GM19023 (cell line): Measurements from ENCODE around the gene MCOLN2.
"Not testable (repeated sequence)": the region's sequence is repeated elsewhere in the genome, so short reads cannot be mapped to it uniquely, and the experiment has no call there.

Experiments used
- ATAC-seq: cut with Tn5 transposase; IDR thresholded peaks from one replicate; pipeline ENCODE4 v1.9.1; 2021; ENCODE audit warnings: mild to moderate bottlenecking, moderate library complexity; ENCODE audit not compliant: unreplicated experiment

Gene MCOLN2

DNA sequence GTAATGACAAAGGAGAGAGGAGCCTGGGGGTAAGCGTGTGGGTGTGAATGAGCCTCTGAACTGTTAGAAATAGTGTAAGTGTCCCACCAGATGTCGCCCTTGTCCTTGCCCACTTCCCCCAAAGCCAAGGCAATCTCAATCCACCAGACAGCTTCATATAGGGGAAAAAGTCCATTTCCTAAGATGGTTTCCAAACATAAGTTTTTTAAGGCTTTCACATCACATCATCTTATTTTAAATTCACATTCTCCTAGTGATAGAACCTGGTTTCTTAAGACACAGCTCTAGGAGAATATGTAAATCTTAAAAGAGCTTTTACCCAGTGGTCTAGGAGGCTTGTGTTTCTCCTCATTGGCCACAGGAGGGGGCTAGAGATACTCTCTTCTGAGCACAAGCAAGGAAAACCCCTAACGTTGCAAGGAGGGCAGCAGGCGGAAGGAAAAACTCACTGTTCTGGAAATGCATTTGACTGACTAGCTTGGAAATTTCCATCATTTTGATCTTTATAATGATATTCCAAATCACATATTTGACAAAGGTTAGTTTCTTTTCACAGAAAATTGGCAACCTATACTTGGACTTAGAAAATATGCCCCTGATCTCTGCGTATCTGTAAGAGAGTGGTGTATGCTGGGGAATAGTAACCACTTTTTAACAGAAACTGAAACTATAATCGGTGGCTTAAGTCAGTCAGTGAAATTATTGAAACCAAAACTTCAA lies 52.0 kb downstream of the MCOLN2 start:
- peak; percentile 89 for ATAC-seq

- no peak for ATAC-seq
Observed at GRCh38 chr1:84941843-84942242, 55.1 kb downstream of the MCOLN2 start.

DNA sequence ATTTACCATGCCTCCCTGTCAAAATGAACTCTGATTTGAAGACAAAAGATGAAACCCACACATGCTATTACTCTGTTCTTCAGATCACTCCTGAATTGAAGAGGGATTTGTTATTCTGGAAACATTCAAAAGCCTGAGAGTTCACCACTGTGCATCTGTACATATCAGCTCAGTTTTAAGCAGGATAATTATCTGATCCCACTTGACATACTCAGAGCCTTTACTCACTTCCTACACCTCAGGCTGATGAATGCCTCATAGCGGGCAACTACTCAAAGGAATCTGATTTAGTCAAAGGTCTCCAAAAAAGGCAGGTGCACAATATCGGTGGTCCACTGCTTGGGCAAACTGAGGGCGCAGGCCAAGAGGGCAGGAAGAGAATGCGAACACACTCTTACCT lies 56.4 kb downstream of the MCOLN2 start:
- no peak for ATAC-seq

GRCh38 chr1:84939761-84940160 lies 57.2 kb downstream of the MCOLN2 start:
- ATAC-seq: no peak

DNA sequence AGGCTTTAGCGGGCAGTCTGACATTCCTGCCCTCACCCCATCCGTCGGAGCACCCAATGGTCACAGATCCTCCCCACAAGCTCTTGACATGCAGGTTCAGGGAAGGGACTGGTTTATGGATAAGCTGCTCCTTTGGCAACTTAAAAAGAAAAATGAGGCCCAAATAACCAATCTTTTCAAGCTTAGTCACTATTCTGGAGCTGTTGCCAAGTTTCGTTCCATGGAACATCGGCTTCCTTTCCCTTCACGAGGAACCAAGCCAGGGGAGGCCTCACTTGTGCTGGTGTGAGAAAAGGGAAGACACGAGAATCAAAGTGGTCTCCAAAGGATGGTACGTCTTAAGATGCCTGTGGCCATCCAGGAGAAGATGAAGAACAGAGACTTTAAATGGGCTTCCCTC lies 57.8 kb downstream of the MCOLN2 start:
- no peak for ATAC-seq

- ATAC-seq: peak; percentile 66
Observed at GRCh38 chr1:84936116-84936810, 60.6 kb downstream of the MCOLN2 start.

DNA sequence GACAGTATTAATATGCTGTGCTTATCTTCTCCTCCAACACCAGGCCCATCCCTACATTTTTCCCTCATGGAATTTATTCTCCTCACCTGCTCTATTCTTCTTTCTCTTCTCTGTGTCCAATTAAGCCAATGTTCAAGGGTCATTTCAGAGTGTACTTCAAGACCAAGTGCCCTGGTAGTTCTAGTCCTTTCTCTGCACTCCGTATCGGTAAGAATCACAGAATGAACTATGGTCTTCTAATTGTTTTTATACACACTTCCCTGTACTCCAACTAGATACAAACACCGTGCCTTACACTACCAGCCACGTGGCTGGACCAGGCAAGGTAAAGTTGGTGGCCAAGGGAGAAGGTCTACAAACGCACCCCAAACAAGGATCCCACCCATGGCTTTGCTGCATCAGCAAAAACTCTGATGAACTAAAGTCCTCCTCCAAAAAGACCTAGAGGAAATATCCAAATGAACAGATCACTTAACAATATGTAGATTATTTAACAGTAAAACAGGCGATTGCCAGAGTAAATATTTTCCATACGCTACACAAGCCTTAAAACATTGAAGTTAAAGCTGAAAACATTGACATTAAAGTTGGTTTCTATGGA lies 63.8 kb downstream of the MCOLN2 start:
- no peak for ATAC-seq

DNA sequence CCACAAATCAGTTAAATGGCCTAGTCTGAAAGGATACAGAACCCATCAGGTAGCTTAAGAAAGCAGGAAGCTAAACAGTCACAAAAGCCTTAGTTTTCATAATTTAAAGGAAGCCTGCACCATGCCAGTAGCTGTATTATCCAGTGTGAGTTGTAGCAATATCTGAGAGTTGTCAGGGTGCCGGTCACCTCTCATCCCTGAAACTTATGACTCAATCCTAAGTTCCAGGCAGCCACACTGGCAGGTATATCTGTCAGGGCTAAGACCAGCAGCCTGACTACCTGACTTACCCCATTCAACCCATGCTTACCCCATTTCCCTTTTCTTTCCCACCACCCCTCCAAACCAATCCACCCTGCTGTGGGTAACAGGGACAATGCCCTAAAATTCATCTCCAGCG lies 66.1 kb downstream of the MCOLN2 start:
- no peak for ATAC-seq

- no peak for ATAC-seq
Observed at GRCh38 chr1:84930329-84930728, 66.6 kb downstream of the MCOLN2 start.

DNA sequence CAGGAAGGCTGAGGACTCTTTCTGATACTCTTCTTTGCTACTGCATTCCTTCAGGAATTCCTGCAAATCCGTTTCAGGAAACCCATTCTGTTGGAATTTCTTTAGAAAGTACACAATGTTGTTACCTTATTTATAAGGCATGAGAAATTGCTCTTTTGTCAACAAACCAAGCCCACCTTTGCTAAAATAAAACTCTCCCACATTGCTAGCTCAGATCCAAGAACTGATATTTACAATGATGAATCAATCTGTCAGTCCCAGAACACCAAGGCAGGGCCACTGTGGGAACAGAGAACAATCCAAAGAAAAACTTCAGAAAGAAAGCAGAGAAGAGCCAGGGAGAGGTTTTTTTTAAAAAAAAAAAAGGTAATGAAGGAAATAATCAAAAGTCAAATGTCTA lies 67.3 kb downstream of the MCOLN2 start:
- ATAC-seq: no peak

DNA sequence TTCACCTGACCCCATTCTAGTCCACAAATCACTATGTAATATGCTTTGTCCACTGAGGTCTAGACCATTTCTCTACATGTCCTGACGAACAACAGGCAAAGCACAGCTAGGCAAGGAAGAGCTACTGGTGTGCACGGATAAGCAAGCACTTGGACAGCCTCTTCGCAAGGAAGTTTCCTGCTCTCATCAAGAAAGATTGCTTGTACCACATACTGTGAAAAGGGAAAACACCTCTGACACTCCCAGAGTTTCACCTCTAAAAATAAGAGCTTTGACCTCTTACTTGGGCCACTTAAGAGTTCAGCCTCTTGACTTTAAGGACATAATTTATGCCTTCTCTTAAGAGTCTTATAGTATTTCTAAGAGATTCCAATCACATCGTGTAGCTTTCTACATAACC lies 67.9 kb downstream of the MCOLN2 start:
- no peak for ATAC-seq

GRCh38 chr1:84923317-84923716 lies 73.6 kb downstream of the MCOLN2 start:
- ATAC-seq: no peak

DNA sequence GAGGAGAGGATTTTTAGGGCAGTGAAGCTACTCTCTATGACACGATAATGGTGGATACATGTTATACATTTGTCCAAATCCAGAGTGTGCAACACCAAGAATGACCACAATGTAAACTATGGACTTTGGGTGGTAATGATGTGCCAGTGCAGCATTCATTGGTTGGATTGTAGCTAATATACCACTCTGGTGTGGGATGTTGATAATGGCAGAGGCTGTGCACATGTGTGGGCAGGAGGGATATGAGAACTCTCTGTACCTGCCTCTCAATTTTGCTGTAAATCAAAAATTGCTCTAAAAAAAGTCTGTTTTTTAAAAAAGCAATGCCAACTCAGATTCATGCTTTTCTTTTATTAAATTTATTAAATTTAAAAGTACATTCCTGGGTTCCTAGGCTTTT lies 76.8 kb downstream of the MCOLN2 start:
- ATAC-seq: no peak

- no peak for ATAC-seq
Observed at GRCh38 chr1:84919461-84919970, 77.4 kb downstream of the MCOLN2 start.

GRCh38 chr1:84918726-84919336 lies 78.1 kb downstream of the MCOLN2 start:
- ATAC-seq: no peak

DNA sequence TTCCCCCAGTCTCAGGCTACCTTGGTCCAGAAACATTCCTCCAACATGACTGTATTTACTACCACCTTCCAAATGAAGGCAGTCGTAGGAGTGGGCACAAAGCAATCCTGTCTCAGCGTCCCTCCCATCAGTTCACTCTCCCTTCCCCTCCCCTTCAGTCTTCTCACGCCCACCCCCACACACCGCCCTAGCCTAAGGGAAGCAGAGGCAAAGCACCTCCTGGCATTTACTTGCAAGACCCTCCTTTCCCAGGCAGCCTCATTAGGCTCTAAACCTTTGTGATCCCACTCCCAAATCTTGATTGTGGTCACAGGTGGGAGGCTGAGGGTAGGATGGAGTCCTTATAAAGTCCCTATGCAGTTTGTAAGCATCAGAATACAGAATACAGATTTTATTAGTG lies 80.0 kb downstream of the MCOLN2 start:
- ATAC-seq: no peak

GRCh38 chr1:84913555-84913892 lies 83.4 kb downstream of the MCOLN2 start:
- no peak for ATAC-seq

GRCh38 chr1:84912726-84913554 lies 84.0 kb downstream of the MCOLN2 start:
- ATAC-seq: no peak

DNA sequence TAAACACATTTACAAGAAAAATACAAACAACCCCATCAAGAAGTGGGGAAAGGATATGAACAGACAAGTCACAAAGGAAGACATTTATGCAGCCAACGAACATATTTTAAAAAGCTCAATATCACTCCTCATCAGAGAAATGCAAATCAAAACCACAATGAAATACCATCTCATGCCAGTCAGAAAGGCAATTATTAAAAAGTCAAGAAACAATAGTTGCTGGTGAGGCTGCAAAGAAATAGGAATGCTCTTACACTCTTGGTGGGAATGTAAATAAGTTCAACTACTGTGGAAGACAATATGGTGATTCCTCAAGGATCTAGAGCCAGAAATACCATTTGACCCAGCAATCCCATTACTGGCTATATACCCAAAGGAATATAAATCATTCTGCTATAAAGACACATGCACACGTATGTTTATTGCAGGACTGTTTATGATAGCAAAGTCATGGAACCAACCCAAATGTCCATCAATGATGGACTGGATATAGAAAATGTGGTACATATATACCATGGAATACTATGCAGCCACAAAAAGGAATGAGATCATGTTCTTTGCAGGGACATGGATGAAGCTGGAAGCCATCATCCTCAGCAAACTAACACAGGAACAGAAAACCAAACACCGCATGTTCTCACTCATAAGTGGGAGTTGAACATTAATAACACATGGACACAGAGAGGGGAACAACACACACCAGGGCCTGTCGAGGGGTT lies 88.0 kb downstream of the MCOLN2 start:
- not testable (repeated sequence) for ATAC-seq
